Motor neuron (in vitro differentiated cells): ENCODE measurements around the gene ZCCHC2. TPM values are rescaled to one million over a fixed set of nuclear protein-coding genes. Genes with fewer than 3 reads are reported as not detected.

Experiments
- ATAC-seq, 8 experiments: fragments of 200-7000 bp; cut with Tn5 transposase; replicated peaks in 6 of 8; 2 replicates each; pipeline ENCODE4 v1.8.0; 2021; ENCODE audit warnings: mild to moderate bottlenecking in 8 of 8, moderate library complexity in 8 of 8
- H3K27ac ChIP-seq, 2 donors: fragments of 250-450 bp; sonication (Bioruptor Pico); 2 replicates each; pipeline ENCODE4 v1.9.0; 2021; ENCODE audit warnings: antibody characterized with exemption in 2 of 2, mild to moderate bottlenecking in 2 of 2, moderate library complexity in 1 of 2
- H3K4me1 ChIP-seq, 2 donors: fragments of 250-450 bp; sonication (Bioruptor Pico); replicated peaks in 1 of 2; 2 replicates each; pipeline ENCODE4 v1.6.1; 2021; ENCODE audit warnings: antibody characterized with exemption in 2 of 2, mild to moderate bottlenecking in 2 of 2, moderate library complexity in 1 of 2
- H3K4me3 ChIP-seq, 5 donors: fragments of 250-450 bp; sonication (Bioruptor Pico); 2 replicates each; pipeline ENCODE4 v1.9.0; 2021; ENCODE audit warnings: antibody characterized with exemption in 5 of 5, mild to moderate bottlenecking in 5 of 5, moderate library complexity in 4 of 5
- WGBS, 10 experiments: fragments of 450-650 bp; shearing (Covaris generic); methylation state at CpG; one replicate each; pipeline ENCODE4 v1.0.0; 2022; 5-methylcytosine and 5-hydroxymethylcytosine counted together
- in situ Hi-C, 9 experiments: fragments of 400-800 bp; cut with MboI; loops; one replicate each; pipeline ENCODE4 v1.15.0; 2021; ENCODE audit warnings: low sequenced_read_pairs in 9 of 9, low pct_unique_long_range_greater_than_20kb in 2 of 9; ENCODE audit not compliant: unreplicated experiment in 9 of 9
- total RNA-seq, 8 experiments: library from RNA; unstranded; fragments of 300-600 nt; gene quantifications; 2 replicates each; pipeline versions ENCODE4 v1.2.3 to v1.2.4, GENCODE V29; 2022

ZCCHC2 gene
- total RNA-seq, 8 experiments from 2014 or later, result 6.0 to 18.2 (median 12.0) TPM

- H3K4me3 ChIP-seq, result no peak overlapping the region
- H3K4me1 ChIP-seq, result no peaks in the 10 kb centered on the region
- 83 to 97% (median 93%) methylated on average over 5 to 9 of the region's 9 CpGs; no CpG with 5 or more reads in 1 of the 10 experiments for WGBS, 10 experiments
- in situ Hi-C loops, result loop anchor here in 8 of 9 experiments (25.0 kb wide), 2 partner anchors 390 to 410 kb away; partner anchors contain the start of genes PIGN (in 1 of the 8) and RELCH (in 1 of the 8)
- ATAC-seq, result no peak
- H3K27ac ChIP-seq, result no peak overlapping the region
Observed at GRCh38 chr18:62576845-62577512, 54.2 kb downstream of the ZCCHC2 start.

- no peak overlapping the region for H3K4me3 ChIP-seq
- WGBS, 10 experiments, result 61 to 90% (median 67%) methylated on average over 1 to 2 of the region's 2 CpGs; no CpG with 5 or more reads in 5 of the 10 experiments
- no peaks in the 10 kb centered on the region for H3K4me1 ChIP-seq
- in situ Hi-C loops, result loop anchor here in 8 of 9 experiments (25.0 kb wide), 2 partner anchors 390 to 410 kb away; partner anchors contain the start of genes PIGN (in 1 of the 8) and RELCH (in 1 of the 8)
- H3K27ac ChIP-seq, result no peak overlapping the region
- ATAC-seq, result no peak
Observed at GRCh38 chr18:62577765-62578164, 54.9 kb downstream of the ZCCHC2 start.

GRCh38 chr18:62578980-62579511 lies 56.2 kb downstream of the ZCCHC2 start:
- 79 to 100% (median 96%) methylated on average over 1 to 12 of the region's 13 CpGs; no CpG with 5 or more reads in 1 of the 10 experiments for WGBS, 10 experiments
- H3K27ac ChIP-seq, result no peak overlapping the region
- peaks cover 1% of the 10 kb centered on the region in 2 donors for H3K4me1 ChIP-seq
- no peak for ATAC-seq
- in situ Hi-C loops, result loop anchor here in 8 of 9 experiments (25.0 kb wide), 2 partner anchors 392 to 408 kb away; partner anchors contain the start of genes PIGN (in 1 of the 8) and RELCH (in 1 of the 8)
- no peak overlapping the region for H3K4me3 ChIP-seq

GRCh38 chr18:62583376-62583775 lies 60.6 kb downstream of the ZCCHC2 start:
- peak in 2 of 8 experiments; percentile 7 to 31 for ATAC-seq
- in situ Hi-C loops, result loop anchor here in 8 of 9 experiments (25.0 kb wide), 2 partner anchors 396 to 404 kb away; partner anchors contain the start of genes PIGN (in 1 of the 8) and RELCH (in 1 of the 8)
- Histone ChIP-seq H3K27ac (no peak overlapping the region), H3K4me3 (no peak overlapping the region), H3K4me1 (peaks cover 3% of the 10 kb centered on the region in 2 donors)
- 33 to 100% (median 83%) methylated on average over 1 to 2 of the region's 2 CpGs; no CpG with 5 or more reads in 6 of the 10 experiments for WGBS, 10 experiments

GRCh38 chr18:62584241-62585120 lies 61.7 kb downstream of the ZCCHC2 start:
- peak; percentile 77 to 91 (median 86) for ATAC-seq
- Histone ChIP-seq H3K4me3 (no peak overlapping the region), H3K4me1 (peaks cover 3% of the 10 kb centered on the region in 2 donors), H3K27ac (no peak overlapping the region)
- in situ Hi-C loops, result loop anchor here in 8 of 9 experiments (25.0 kb wide), 2 partner anchors 397 to 403 kb away; partner anchors contain the start of genes PIGN (in 1 of the 8) and RELCH (in 1 of the 8)
- 0 to 100% (median 38%) methylated on average over 2 to 17 of the region's 23 CpGs; no CpG with 5 or more reads in 1 of the 10 experiments for WGBS, 10 experiments

- Histone ChIP-seq H3K4me3 (no peak overlapping the region), H3K27ac (no peak overlapping the region), H3K4me1 (peaks cover 3% of the 10 kb centered on the region in 2 donors)
- 0 to 86% (median 64%) methylated on average over 2 to 8 of the region's 16 CpGs for WGBS, 10 experiments
- no peak for ATAC-seq
- in situ Hi-C loops, result loop anchor here in 8 of 9 experiments (25.0 kb wide), 2 partner anchors 398 to 402 kb away; partner anchors contain the start of genes PIGN (in 1 of the 8) and RELCH (in 1 of the 8)
Observed at GRCh38 chr18:62585274-62586150, 62.7 kb downstream of the ZCCHC2 start.

GRCh38 chr18:62586151-62586774 lies 63.4 kb downstream of the ZCCHC2 start:
- ATAC-seq, result peak; percentile 78 to 90 (median 86)
- no peak overlapping the region for H3K4me3 ChIP-seq
- H3K27ac ChIP-seq, result no peak overlapping the region
- 0 to 41% (median 11%) methylated on average over 3 to 14 of the region's 14 CpGs; no CpG with 5 or more reads in 1 of the 10 experiments for WGBS, 10 experiments
- peaks cover 3% of the 10 kb centered on the region in 2 donors for H3K4me1 ChIP-seq
- in situ Hi-C loops, result loop anchor here in 8 of 9 experiments (25.0 kb wide), 2 partner anchors 399 to 401 kb away; partner anchors contain the start of genes PIGN (in 1 of the 8) and RELCH (in 1 of the 8)

GRCh38 chr18:62586781-62587487 lies 64.1 kb downstream of the ZCCHC2 start:
- WGBS, 10 experiments, result 60 to 100% (median 100%) methylated on average over 1 to 12 of the region's 19 CpGs; no CpG with 5 or more reads in 3 of the 10 experiments

GRCh38 chr18:62587689-62588088 lies 64.9 kb downstream of the ZCCHC2 start:
- ATAC-seq, result no peak
- in situ Hi-C loops, result loop anchor here in 8 of 9 experiments (25.0 kb wide), 2 partner anchors 400 kb away; partner anchors contain the start of genes PIGN (in 1 of the 8) and RELCH (in 1 of the 8)
- no peak overlapping the region for H3K4me3 ChIP-seq
- 60% methylated on average over 1 of the region's 9 CpGs; no CpG with 5 or more reads in 9 of the 10 experiments for WGBS, 10 experiments
- no peak overlapping the region for H3K27ac ChIP-seq
- peaks cover 3% of the 10 kb centered on the region in 2 donors for H3K4me1 ChIP-seq

More at GRCh38 chr18:62586781-62587487, 64.1 kb downstream of the ZCCHC2 start:
- in situ Hi-C loops, result loop anchor here in 8 of 9 experiments (25.0 kb wide), 2 partner anchors 400 kb away; partner anchors contain the start of genes PIGN (in 1 of the 8) and RELCH (in 1 of the 8)
- no peak overlapping the region for H3K27ac ChIP-seq
- no peak for ATAC-seq
- H3K4me3 ChIP-seq, result no peak overlapping the region
- H3K4me1 ChIP-seq, result peaks cover 3% of the 10 kb centered on the region in 2 donors

GRCh38 chr18:62588217-62588616 lies 65.4 kb downstream of the ZCCHC2 start:
- peaks cover 3% of the 10 kb centered on the region in 2 donors for H3K4me1 ChIP-seq
- in situ Hi-C loops, result loop anchor here in 8 of 9 experiments (25.0 kb wide), 2 partner anchors 399 to 401 kb away; partner anchors contain the start of genes PIGN (in 1 of the 8) and RELCH (in 1 of the 8)
- WGBS, 10 experiments, result 43 to 100% (median 100%) methylated on average over 1 to 2 of the region's 3 CpGs; no CpG with 5 or more reads in 4 of the 10 experiments
- ATAC-seq, result no peak
- no peak overlapping the region for H3K27ac ChIP-seq
- no peak overlapping the region for H3K4me3 ChIP-seq
